ENCODE measurements around the gene DHX36.

The DHX36 gene

GRCh38 chr3:154224866-154225265, 99.4 kb downstream of the DHX36 start:
- no peaks in the 10 kb centered on the region for H3K36me3 Mint-ChIP-seq
- H3K4me1 Mint-ChIP-seq (ENCODE audit: low read depth), result no peaks in the 10 kb centered on the region
- H3K27ac Mint-ChIP-seq, result no peak overlapping the region
- H3K4me3 Mint-ChIP-seq, result no peak overlapping the region
- no peaks in the 10 kb centered on the region for H3K9me3 Mint-ChIP-seq (ENCODE audit: low read depth)
- peaks cover 2% of the 10 kb centered on the region for H3K27me3 Mint-ChIP-seq

- no peak overlapping the region for H3K27ac Mint-ChIP-seq
- no peak overlapping the region for H3K4me3 Mint-ChIP-seq
- H3K9me3 Mint-ChIP-seq (ENCODE audit: low read depth), result no peaks in the 10 kb centered on the region
- no peaks in the 10 kb centered on the region for H3K36me3 Mint-ChIP-seq
- peaks cover 2% of the 10 kb centered on the region for H3K27me3 Mint-ChIP-seq
- no peaks in the 10 kb centered on the region for H3K4me1 Mint-ChIP-seq (ENCODE audit: low read depth)
Measured at GRCh38 chr3:154224366-154224765, 99.9 kb downstream of the DHX36 start.

GRCh38 chr3:154223519-154223918, 100.8 kb downstream of the DHX36 start:
- Mint-ChIP-seq H3K36me3 (no peaks in the 10 kb centered on the region), H3K4me3 (no peak overlapping the region), H3K4me1 (ENCODE audit: low read depth) (no peaks in the 10 kb centered on the region), H3K9me3 (ENCODE audit: low read depth) (no peaks in the 10 kb centered on the region), H3K27me3 (peaks cover under 1% of the 10 kb centered on the region), H3K27ac (no peak overlapping the region)

Measured in activated naive CD8-positive, alpha-beta T cell (primary cell).